GM12878 (cell line): ENCODE measurements around the gene ERO1B. TPM values are rescaled to one million over a fixed set of nuclear protein-coding genes. Genes with fewer than 3 reads are reported as not detected.

Experiments used
- ATAC-seq: fragments of 200-7000 bp; cut with Tn5 transposase; 3 replicates; pipeline ENCODE4 v1.9.1; 2020; ENCODE audit warnings: mild to moderate bottlenecking, moderate library complexity
- BruUV-seq: library from RNA; stranded (reverse); fragments of 400-500 nt; replicated peaks from 2 replicates; lab custom pipeline; 2021; lab: Mats Ljungman, UMichigan
- CTCF ChIA-PET: fragments of 300-600 bp; sonication (Branson Sonifier 250); formaldehyde crosslinking; extraction: SDS; loops from one replicate; lab custom pipeline; 2021; ENCODE audit warnings: inconsistent platforms; lab: Yijun Ruan, JAX
- POLR2A ChIA-PET: fragments of 350-600 bp; formaldehyde crosslinking; extraction: SDS; loops from one replicate; lab custom pipeline; 2021; ENCODE audit warnings: inconsistent platforms; lab: Charles Lee
- RAD21 ChIA-PET: fragments of 300-600 bp; sonication (Branson Sonifier 250); formaldehyde crosslinking; loops from one replicate; lab custom pipeline; 2023; ENCODE audit warnings: antibody characterized with exemption; ENCODE audit not compliant: unreplicated experiment; lab: Charles Lee
- SMC1A ChIA-PET: fragments of 300-600 bp; sonication (Branson Sonifier 250); formaldehyde crosslinking; loops from one replicate; lab custom pipeline; 2023; ENCODE audit not compliant: unreplicated experiment, uncharacterized antibody; lab: Charles Lee
- DNase-seq: peaks from one replicate; pipeline ENCODE4 v3.0.0-alpha.2; 2011; ENCODE audit warnings: low read depth, low spot score
- FAIRE-seq: peaks from 3 replicates; lab custom pipeline; 2011; peaks lifted over from hg19 to GRCh38; lab: Jason Lieb, UNC
- H2AFZ ChIP-seq: 2 replicates; pipeline ENCODE4 v1.6.0; 2011; ENCODE audit warnings: low read depth, low read length, control low read depth; ENCODE audit not compliant: control insufficient read depth
- H3K27ac ChIP-seq: 2 replicates; pipeline ENCODE4 v1.5.1; 2011; ENCODE audit warnings: control low read depth; ENCODE audit not compliant: control insufficient read depth, insufficient read depth
- H3K27me3 ChIP-seq, 2 experiments: replicated peaks in 1 of 2; 2 replicates each; pipeline versions ENCODE4 v1.6.0 to v1.6.1; 2011; ENCODE audit warnings: low read length in 1 of 2; ENCODE audit not compliant: control insufficient read depth in 2 of 2, insufficient read depth in 2 of 2
- H3K36me3 ChIP-seq, 2 experiments: 2 replicates each; pipeline ENCODE4 v1.5.1; 2011; ENCODE audit warnings: low read length in 1 of 2; ENCODE audit not compliant: control insufficient read depth in 2 of 2, insufficient read depth in 2 of 2
- H3K4me1 ChIP-seq: 2 replicates; pipeline ENCODE4 v1.6.1; 2011; ENCODE audit warnings: mild to moderate bottlenecking, low read length, moderate library complexity, mixed read lengths; ENCODE audit not compliant: control insufficient read depth, insufficient read depth
- H3K4me2 ChIP-seq: 2 replicates; pipeline ENCODE4 v1.6.0; 2011; ENCODE audit warnings: control low read depth; ENCODE audit not compliant: control insufficient read depth, insufficient read depth
- H3K4me3 ChIP-seq: fragments of 200-600 bp; sonication (generic); 2 replicates; pipeline ENCODE4 v1.5.1; 2016
- H3K79me2 ChIP-seq: 2 replicates; pipeline ENCODE4 v1.6.0; 2011; ENCODE audit warnings: low read length; ENCODE audit not compliant: control insufficient read depth, insufficient read depth
- H3K9ac ChIP-seq: 2 replicates; pipeline ENCODE4 v1.8.0; 2011; ENCODE audit warnings: low read length, control low read depth, mixed read lengths; ENCODE audit not compliant: control insufficient read depth, insufficient read depth
- H3K9me3 ChIP-seq: replicated peaks from 3 replicates; pipeline ENCODE4 v1.5.1; 2011; ENCODE audit warnings: mild to moderate bottlenecking, low read length; ENCODE audit not compliant: control insufficient read depth, insufficient read depth
- H4K20me1 ChIP-seq: 2 replicates; pipeline ENCODE4 v1.6.0; 2011; ENCODE audit not compliant: control insufficient read depth, insufficient read depth
- CBFB ChIP-seq: IDR thresholded peaks from 2 replicates; pipeline ENCODE4 v1.6.1; 2016; ENCODE audit warnings: antibody characterized with exemption, low read depth
- ESRRA ChIP-seq: IDR thresholded peaks from 2 replicates; pipeline ENCODE4 v1.6.1; 2012; ENCODE audit warnings: mild to moderate bottlenecking, low read length, improper control_type of control experiment
- JUNB ChIP-seq: IDR thresholded peaks from 2 replicates; pipeline ENCODE4 v1.6.1; 2016; ENCODE audit warnings: antibody characterized with exemption, mild to moderate bottlenecking
- NR2C2 ChIP-seq: IDR thresholded peaks from 2 replicates; pipeline ENCODE4 v1.6.1; 2011; ENCODE audit warnings: borderline replicate concordance, low read depth; ENCODE audit not compliant: control insufficient read depth, insufficient read length
- PAX5 ChIP-seq: IDR thresholded peaks from 2 replicates; pipeline ENCODE4 v1.6.1; 2011; ENCODE audit warnings: low read depth, low read length, borderline replicate concordance
- SMAD5 ChIP-seq: IDR thresholded peaks from 2 replicates; pipeline ENCODE4 v1.6.1; 2016; ENCODE audit warnings: antibody characterized with exemption, low read depth
- SPI1 ChIP-seq: IDR thresholded peaks from 2 replicates; pipeline ENCODE4 v1.6.1; 2011; ENCODE audit warnings: low read depth, mild to moderate bottlenecking, low read length, moderate library complexity, borderline replicate concordance; ENCODE audit not compliant: insufficient read depth
- SREBF2 ChIP-seq: IDR thresholded peaks from 2 replicates; pipeline ENCODE4 v1.6.1; 2012; ENCODE audit warnings: mild to moderate bottlenecking, low read length
- ZZZ3 ChIP-seq: IDR thresholded peaks from 2 replicates; pipeline ENCODE4 v1.6.1; 2011; ENCODE audit warnings: low read depth; ENCODE audit not compliant: control insufficient read depth, insufficient read length
- WGBS: methylation state at CpG from one replicate; pipeline ENCODE4 v1.1.6; 2016; ENCODE audit warnings: low lambda C conversion rate; ENCODE audit not compliant: insufficient replicate concordance, insufficient coverage; ENCODE audit errors: missing lambda C conversion rate; 5-methylcytosine and 5-hydroxymethylcytosine counted together
- in situ Hi-C: fragments of 300-500 bp; cut with MboI; formaldehyde crosslinking; loops from 9 replicates; pipeline ENCODE4 v1.14.3; 2018; ENCODE audit warnings: mixed read lengths
- intact Hi-C: fragments of 100-400 bp; cut with micrococcal nuclease; formaldehyde crosslinking; loops from one replicate; pipeline ENCODE4 v1.14.2; 2022; ENCODE audit not compliant: unreplicated experiment
- polyA plus RNA-seq, 11 experiments: library from polyadenylated mRNA; depleted of rRNA in 4 of 11; unstranded in 6 of 11; stranded (reverse) in 5 of 11; fragments of >200 nt; fragmentation: Nextera tagmentation in 4 of 11; fragmentation: Illumina TruSeq in 1 of 11; extraction: Ambion mirVana in 4 of 11; extraction: Trizol in 1 of 11; gene quantifications; 1 replicate in 1 of 11; 2 replicates in 10 of 11; pipeline versions ENCODE4 v1.2.1 to v1.2.3, GENCODE V29; 2011 to 2016; ENCODE audit warnings: inconsistent platforms in 2 of 11, missing spikeins in 2 of 11, low read depth in 1 of 11
- total RNA-seq, 4 experiments: library from RNA; depleted of rRNA in 3 of 4; stranded (reverse); fragments of >200 nt in 3 of 4; fragmentation: Illumina TruSeq in 1 of 4; extraction: Trizol in 1 of 4; gene quantifications; 2 replicates each; pipeline versions ENCODE4 v1.2.1 to v1.2.3, GENCODE V29; 2013 to 2021
- TF ChIP-seq, protein P1 (sequence below): IDR thresholded peaks from 2 replicates; pipeline ENCODE4 v1.6.1; 2012; ENCODE audit warnings: low read length, inconsistent platforms

Gene ERO1B
- total and polyA plus RNA-seq, 10 of the 15 experiments (the other 5 are each of a cell fraction or from before 2014, with no cell fraction given), result 9.0 to 30.9 (median 23.0) TPM

GRCh38 chr1:236220473-236220872, 61.3 kb downstream of the ERO1B start (continued):
- no peak for TF ChIP-seq ZZZ3
- no peak for TF ChIP-seq CBFB
- TF ChIP-seq SREBF2, result no peak
- no peak for TF ChIP-seq SMAD5
- TF ChIP-seq SPI1, result no peak

DNA sequence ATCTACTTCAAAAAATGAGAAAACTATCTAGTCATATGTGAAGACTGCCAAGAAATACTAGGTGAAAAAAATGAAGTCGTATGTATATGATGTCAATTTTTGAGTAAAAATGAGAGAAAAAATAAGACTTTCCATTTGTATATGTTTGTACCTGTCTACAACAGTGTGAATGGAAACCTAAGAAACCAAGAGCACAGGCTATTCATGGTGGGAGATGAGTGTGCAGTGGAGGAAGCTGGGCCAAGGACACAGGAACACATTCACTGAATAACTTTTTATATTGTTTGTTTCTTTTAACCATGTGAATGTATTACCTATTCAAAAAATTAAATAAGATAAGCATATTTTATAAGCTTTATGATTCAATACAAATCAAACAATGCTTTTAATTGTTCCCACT, 67.0 kb downstream of the ERO1B start:
- no TSS peak for BruUV-seq
- H3K79me2 ChIP-seq, result no peaks in the 10 kb centered on the region
- H3K9ac ChIP-seq, result no peak overlapping the region
- ATAC-seq (peak; percentile 57), FAIRE-seq (no peak), DNase-seq (no peak)
- SMC1A ChIA-PET, result interaction anchor here (0.7 kb wide), 1 partner anchor 113 kb away, joined by 4 read pairs; no protein-coding TSS in a partner anchor
- RAD21 ChIA-PET, result no interaction called here
- H3K36me3 ChIP-seq, result peaks cover 0 to 13% of the 10 kb centered on the region in 2 experiments
- H3K4me2 ChIP-seq, result no peak overlapping the region
- WGBS, result 8% methylated on average over 1 of the region's 1 CpG
- CTCF ChIA-PET, result interaction anchor here (0.8 to 1.0 kb wide), 2 partner anchors 24 to 582 kb away, joined by 3 to 5 read pairs; no protein-coding TSS in a partner anchor
- TF ChIP-seq JUNB, result 0 out of 2 replicates have a peak, but pooled peaks have one; percentile 31
- TF ChIP-seq ZZZ3, result no peak
- TF ChIP-seq, protein P1, sequence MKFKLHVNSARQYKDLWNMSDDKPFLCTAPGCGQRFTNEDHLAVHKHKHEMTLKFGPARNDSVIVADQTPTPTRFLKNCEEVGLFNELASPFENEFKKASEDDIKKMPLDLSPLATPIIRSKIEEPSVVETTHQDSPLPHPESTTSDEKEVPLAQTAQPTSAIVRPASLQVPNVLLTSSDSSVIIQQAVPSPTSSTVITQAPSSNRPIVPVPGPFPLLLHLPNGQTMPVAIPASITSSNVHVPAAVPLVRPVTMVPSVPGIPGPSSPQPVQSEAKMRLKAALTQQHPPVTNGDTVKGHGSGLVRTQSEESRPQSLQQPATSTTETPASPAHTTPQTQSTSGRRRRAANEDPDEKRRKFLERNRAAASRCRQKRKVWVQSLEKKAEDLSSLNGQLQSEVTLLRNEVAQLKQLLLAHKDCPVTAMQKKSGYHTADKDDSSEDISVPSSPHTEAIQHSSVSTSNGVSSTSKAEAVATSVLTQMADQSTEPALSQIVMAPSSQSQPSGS, result peak; percentile 28; the same call in 1 of the 2 replicates
- no peak for TF ChIP-seq ESRRA
- TF ChIP-seq PAX5, result no peak
- no peak for TF ChIP-seq NR2C2
- H3K9me3 ChIP-seq, result no peaks in the 10 kb centered on the region
- H3K27ac ChIP-seq, result no peak overlapping the region
- no peaks in the 10 kb centered on the region for H3K4me1 ChIP-seq
- in situ Hi-C loops (no loop called here), intact Hi-C loops (no loop called here)
- POLR2A ChIA-PET, result no interaction called here
- H2AFZ ChIP-seq, result no peak overlapping the region
- no peak overlapping the region for H3K4me3 ChIP-seq
- H4K20me1 ChIP-seq, result no peaks in the 10 kb centered on the region
- H3K27me3 ChIP-seq, result no peaks in the 10 kb centered on the region
